Measurements from ENCODE around the gene L3MBTL3.

The L3MBTL3 gene

DNA sequence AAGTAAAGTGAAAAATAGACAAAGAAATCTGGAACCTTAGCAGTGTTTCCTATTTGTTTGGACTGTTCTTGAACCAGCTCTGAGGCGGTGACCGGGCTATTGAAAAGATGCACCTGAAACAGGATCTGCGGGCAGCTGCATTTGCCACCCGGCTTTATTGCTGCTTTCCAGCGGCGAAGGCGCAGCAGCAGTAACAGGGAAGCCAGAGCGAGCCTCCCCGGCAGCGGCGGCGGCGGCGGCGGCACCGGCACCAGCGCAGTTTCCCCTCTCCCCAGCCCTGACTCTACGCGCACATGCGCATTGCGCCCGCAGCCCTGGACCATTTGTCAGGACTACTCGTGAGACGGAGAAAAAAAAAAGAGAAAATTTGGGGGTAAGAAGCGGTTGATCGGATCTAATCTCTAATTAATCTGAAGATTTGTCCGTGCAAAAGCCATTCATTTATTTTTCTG is at the start of gene L3MBTL3:
TSS of gene L3MBTL3 (plus strand) at position 290 of the 452 bp plus-strand sequence. CDS start 24,119 bp downstream, outside the sequence.
- peak; percentile 76 to 77 for DNase-seq (ENCODE audit: low read depth in 2 of 2)

DNA sequence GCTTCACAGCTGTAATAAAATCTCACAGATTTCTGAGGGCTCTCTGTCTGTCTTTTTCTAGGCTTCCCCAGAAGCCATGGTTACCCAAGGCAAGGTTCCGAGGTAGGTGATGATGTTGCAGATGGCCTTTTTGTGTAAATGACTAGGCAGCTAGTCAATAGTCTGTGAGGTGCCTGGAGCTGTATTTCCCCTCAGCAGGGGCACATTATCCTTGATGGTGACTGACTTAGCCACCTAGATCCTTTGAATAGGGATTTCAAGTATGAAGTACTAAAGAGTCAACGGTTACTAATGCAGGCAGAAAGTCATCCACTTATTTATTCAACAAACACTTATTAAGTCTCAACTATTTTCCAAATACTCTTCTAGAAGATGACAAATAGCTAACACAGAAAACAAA is 49.3 kb upstream of the L3MBTL3 start:
- DNase-seq (ENCODE audit: low read depth in 2 of 2): no peak

DNA sequence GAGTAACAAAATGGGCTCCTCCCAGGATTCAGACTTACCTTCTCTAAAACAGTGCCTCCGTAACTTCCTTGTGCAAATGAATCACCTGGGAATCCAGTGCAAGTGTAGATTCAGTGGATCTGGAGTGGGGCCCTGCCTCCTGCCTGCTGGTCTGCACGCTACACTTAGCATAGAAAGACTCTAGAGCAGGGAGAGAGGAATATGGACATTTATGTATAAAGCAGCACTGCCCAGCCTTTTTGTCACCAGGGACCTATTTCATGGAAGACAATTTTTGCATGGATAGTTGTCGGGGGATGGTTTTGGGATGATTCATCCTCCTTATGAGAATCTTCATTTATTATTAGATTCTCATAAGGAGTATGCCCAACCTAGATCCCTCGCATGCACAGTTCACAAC is 42.3 kb upstream of the L3MBTL3 start:
- DNase-seq (ENCODE audit: low read depth in 2 of 2): no peak

DNA sequence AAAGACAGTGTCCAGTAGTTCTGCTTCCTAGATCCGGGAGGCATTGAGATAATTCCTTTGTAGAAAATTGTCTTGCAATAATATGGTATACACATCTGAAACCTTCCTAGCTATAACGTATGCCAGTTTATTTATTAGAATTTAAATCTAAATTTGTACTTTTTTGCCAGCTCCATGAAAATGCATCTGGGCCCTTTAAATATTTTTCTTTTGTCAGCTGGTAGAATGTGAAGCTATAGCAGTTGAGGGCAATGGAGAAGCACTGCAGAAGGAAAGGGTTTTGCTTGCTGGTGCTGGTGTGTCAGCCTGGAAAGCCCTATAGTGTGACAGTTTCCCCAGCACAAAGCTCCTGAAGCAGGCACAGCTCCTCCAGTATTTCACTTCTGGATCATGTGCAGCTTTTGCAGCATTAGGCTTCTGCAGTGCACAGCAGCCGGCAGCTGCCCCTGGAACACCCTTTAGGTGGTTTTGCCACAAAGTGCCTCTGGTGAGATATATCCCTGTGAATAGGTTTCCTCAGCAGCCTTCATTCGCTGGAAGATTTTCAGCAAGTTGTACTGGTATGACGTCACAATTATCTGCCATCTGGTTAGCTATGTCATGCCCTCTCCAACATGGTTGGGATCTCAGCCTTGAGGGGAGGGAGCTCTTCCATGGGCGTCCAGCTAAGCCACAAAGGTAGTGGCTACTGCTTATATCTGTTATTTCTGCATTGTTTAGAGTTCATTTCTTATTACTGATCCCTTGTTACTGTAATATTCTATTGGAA is 40.0 kb upstream of the L3MBTL3 start:
- no peak for DNase-seq (ENCODE audit: low read depth in 2 of 2)

DNA sequence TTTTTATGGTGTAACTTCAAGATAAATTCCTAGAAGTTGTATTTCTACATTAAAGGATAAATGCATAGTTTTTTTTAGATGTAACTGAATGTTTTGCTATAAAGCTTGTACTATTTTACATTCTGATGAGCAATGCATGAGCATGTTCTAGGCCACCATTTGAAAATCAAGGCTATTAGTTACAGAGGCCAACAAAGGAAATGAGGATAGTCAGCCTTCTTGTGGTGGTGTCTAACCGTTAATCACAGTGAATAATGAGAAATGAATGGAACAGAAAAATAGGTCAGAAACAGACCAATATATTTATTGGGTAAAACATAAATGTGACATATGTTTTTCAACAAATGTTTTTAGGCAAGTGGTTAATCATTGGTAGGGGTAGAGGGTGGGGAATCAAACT is 37.6 kb upstream of the L3MBTL3 start:
- DNase-seq (ENCODE audit: low read depth in 2 of 2): no peak

DNA sequence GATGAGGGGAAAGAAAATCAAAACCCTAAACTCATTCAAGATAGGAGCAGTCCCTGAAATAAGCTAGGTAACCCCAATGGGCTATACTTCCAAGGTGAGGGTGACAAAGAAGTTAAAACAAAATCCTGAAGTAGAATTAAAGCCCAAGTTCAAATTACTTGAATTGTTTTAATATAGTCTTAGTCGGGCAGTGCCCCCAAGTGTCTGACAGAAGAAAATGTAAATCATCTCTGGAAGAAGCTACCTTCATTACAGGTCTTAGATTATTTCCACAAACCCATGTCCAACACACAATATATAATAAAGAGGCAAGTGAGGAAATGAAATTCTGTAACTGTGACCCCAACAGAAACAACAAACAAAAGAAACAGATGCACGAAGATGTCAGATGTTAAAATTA is 36.8 kb upstream of the L3MBTL3 start:
- no peak for DNase-seq (ENCODE audit: low read depth in 2 of 2)

DNA sequence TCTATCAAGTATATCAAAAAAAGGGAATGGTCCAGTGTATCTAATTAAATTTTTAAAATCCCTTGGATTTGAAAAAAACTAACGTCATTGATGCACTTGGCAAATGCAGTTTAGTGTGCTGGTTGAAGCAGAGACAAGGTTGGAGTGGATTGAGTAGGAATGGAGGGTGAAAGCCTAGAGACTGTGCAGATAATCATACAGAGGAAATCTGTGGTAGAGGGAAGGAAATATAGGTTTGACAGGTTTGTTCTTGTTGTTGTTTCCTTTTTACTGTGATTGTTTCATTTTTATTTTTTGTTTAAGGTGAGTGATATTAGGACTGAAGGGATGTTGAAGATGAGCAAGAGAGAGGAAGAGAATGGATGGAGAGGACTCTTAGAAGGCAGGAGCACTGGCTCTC is 29.0 kb upstream of the L3MBTL3 start:
- no peak for DNase-seq (ENCODE audit: low read depth in 2 of 2)

DNA sequence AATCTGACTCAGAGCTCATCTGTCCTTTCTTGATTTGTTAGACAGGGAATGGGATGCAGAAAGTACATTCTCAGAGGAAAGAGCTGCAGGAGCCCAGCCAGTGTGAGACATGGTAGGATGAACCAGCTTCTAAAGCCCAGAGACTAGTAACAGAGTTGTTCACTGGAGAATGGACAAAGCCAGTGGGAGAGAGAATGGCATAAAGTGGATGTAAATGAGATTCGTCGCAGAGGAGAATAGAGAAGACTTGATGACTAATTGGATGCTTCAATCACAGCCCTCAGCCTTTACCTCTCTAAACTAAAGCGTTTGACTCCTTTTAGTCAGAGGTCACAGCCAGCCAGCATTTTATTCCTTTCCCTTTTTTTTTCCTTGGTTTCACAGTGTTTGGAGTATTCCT is 25.5 kb upstream of the L3MBTL3 start:
- no peak for DNase-seq (ENCODE audit: low read depth in 2 of 2)

DNA sequence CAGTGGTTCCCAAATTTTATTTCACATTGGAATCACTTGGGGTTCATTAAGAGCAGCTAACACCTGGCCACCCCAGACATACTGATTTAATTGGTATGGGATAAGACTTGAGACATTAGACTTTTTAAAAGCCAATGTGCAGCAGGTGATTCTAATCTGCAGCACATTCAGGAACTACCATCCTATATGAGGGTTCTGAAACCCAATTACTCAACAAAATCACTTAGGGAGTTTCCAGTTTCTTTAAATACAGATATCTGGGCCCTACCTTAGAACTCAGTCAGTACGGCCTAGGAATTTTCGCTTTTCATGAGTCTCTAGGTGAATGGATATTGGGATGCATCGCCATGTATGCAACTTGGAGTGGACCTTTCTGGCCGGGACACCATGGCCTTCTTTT is 24.0 kb upstream of the L3MBTL3 start:
- no peak for DNase-seq (ENCODE audit: low read depth in 2 of 2)

DNA sequence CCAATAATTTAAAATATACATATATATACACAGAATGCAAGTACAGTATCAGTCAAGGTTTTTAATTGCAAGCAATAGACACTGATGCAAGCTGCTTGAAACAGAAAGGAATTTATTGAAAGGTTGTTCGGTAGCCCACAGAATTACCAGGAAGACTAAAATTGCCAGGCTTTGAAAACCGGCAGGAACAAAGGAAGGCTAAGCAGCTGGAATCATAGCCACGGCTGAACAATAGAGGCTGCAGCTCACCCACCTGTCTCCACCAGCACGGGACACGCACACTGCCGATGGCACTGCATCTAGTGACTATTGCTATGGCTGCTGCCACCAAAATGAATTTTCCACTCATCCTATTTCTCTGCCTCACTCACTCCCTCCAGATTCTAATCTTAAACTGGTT is 22.0 kb upstream of the L3MBTL3 start:
- DNase-seq (ENCODE audit: low read depth in 2 of 2): no peak

DNA sequence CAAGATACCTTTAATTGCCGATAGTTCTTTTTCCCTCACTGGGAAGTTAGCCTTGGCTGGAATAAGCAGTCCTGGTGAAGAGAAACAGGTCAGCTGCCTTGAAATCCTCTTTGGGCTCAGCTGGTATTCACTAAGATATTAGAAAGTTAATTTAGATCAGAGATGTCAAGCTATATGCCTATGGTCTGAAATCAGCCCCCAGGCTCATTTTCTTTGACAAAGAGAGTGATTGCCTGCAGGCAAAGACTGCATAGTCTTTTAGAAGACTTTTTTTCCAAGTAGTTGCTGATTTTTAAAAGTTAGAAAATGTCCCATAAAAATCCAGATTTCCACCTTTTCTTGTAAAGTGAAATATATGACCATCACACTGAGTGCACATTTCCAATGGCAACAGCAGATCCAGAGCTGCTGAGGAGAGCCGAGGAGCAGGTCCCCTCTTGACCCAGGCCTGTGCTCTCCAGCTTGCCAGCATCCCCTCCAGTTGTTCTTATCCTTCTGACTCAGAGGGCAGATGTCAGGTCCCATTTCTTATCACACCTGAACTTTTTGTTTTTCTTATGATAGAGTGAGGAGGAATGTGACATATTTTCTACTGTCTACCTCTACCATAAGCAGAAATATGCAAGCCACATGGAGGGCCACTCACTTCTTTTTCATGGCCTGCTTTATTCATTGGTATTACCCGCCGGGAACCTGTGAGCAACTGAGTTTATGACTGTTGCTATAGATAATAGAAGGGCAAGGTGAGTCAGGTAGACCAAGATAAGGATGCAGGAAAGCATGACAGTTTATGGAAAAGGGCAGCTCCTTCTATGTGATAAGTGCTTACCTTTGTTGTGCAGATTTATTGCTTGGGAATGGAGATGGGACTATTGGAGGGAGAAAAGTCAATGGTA is 17.6 kb upstream of the L3MBTL3 start:
- no peak for DNase-seq (ENCODE audit: low read depth in 2 of 2)

DNA sequence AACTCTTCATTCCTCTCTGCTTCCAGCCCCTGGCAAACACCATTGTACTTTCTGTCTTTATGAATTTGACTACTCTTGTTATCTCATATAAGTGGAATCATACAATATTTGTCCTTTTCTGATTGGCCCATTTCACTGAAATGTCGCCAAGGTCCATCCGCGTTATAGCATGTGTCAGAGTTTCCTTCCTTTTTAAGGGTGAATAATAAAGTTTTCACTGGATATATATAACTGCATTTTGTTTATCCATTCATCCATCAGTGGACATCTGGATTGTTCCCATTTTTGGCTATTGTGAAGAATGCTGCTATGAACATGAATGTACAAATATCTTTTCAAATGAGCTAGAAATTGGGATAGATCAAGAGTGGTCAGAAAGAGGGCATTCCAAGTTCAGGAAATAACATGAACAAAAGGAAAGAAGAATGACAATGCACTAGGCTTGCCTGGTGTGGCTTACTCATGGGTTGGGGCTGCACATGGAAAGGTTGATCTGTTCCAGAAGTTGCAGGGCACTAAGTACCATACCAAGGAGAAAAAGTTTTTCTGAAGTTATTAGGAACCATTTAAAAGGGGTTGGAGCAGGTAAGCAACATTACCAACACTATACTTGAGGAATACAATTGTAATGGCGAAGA is 10.0 kb upstream of the L3MBTL3 start:
- DNase-seq (ENCODE audit: low read depth in 2 of 2): no peak

DNA sequence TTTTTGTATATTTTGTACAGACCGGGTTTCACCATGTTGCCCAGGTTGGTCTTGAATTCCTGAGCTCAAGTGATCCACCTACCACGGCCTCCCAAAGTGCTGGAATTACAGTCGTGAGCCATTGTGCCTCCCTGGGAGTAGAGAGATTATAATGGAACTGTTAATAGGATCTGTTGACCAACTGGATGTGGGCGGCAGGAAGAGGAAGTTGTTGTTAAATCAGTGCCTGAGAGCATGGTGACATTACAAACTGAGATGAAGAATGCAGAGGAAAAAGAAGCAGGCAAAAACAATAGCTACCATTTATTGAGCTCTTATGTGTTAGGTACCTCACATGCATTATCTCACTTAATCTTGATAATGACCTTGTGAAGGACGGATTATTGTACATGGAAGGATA is 9.2 kb upstream of the L3MBTL3 start:
- DNase-seq (ENCODE audit: low read depth in 2 of 2): no peak

DNA sequence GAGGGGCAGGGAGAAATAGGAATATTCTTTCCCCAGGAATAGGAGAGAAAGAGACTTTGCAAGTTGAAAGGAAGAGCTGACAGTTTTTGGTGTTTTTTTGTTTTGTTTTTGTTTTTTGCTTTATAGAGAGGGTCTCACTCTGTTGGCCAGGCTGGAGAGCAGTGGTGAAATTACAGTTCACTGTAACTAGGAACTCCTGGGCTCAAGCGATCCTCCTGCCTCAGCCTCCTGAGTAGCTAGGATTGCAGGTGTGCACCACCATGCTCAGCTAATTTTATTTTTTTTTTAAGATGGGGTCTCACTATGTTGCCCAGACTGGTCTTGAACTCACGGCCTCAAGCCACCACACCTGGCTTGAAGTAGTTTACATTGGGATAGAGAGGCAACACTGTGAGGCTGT is 8.0 kb upstream of the L3MBTL3 start:
- no peak for DNase-seq (ENCODE audit: low read depth in 2 of 2)

DNA sequence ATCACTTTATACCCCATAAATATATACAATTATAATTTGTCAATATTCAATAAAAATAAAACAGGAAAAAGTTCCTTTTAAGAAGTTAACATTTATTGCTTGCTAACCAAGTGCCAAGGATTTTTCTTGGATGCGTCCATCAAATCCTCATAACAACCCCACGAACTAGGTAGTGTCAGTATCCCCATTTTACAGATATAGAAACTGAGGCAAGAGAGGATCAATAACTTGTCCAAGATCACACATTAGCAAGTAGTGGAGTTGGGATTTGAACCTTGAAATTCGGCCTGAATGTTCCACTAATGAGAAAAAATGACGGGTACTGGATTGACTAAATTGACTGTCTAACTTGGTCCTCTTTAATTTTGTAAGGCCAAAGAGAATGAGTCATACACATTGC is 5.7 kb upstream of the L3MBTL3 start:
- no peak for DNase-seq (ENCODE audit: low read depth in 2 of 2)

DNA sequence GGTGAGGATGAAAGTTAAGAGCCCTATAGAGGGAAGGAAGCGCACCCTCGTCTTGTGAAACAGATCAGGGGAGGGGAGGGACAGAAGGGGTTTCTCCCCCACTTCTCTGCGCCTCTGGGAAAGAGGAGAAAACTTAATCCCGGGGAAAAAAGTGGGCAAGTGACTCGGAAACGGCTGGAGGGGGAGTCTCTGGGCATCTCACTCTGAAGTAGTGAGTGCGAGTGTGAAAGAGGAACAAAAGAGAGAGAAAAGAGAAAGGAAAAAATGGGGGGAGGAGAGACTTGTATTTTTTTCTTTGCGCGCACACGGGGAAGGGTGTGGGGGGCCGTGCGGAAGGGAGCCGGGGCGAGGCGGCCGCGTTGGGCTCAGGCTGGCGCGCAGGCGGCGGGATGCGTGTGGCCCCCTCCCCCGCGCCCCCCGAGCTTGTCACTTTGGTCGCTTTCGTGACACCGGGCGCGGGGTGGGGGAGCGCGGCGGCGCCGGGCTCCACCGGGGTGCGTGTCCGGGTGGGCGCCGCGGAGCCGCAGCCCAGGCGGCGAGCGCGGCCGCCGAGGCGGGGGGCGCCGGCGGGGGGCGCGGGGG is 454 bp downstream of the L3MBTL3 start:
- DNase-seq (ENCODE audit: low read depth in 2 of 2): no peak

DNA sequence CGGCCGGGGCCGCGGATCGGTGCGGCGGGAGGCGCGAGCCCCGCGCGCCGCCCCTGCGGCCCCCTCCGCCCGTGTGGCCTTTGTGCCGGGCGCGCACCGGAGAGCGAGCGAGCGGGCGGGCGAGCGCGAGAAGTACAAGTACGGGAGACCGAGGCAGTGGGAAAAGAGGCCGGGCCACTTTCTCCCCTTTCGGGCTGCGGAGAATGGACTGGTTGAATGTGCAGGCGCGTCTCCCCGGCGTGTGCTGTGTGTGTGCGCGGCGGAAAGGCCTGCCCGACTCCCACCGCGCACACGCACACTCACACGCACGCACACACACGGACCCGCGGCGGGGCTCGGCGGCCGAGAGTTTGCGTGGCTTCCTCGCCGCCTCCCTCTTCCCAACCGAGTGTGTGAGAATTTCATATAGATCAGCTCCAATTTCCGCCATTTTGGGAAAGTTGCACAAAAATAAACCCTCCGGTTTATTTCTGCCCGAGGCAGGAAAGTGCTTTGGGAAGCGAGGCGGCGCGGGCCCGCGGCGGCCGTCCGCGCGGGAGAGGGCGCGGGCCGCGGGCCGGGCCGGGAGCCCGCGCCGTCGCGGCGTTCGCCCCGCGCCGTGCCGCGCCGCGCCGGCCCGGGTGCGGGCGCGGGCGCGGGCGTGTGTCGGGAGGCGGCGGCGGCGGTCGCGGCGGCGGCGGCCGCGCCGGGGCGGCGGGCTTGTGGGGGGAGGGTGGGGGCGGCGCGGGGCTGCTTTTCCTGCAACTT is 1.1 kb downstream of the L3MBTL3 start:
- no peak for DNase-seq (ENCODE audit: low read depth in 2 of 2)

DNA sequence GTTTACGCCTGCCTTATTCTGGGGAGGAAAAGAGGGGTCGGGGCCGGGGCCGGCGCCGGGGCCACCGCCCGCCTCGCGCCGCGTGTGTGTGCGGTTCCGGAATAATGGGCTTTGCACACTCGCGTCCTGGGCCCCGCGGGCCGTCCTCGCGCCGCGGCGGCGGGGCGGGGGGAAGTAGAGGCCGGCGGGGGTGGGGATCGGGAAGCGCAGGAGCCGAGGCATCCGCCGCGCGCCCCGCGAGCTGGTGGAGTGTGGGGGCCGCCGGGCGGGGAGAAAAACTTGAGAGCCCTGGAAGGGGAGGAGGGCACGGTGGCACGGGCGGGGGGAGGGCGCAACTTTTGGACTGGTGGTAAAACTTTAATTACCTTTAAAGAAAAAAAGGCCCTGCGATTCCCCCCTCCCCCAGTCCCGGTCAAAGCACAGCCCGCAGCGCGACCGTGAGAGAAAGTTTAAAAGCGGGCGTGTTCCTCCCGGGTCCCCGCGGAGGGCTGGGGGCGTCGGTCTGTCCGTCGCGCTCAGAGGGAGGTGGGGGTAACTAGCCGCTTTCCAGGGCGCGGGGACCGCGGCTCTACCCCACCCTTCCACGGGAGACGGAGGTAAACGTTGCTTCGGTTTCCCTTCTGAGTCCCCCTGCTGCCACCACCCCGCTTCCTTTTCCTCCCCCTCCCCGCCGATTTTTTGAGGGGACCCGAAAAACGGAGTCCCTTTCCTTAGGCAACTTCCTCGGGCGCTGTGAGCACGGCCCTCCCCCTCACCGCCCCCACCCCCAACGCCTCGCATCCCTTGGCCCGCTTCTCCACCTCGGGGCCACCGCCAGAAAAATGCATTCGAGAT is 1.9 kb downstream of the L3MBTL3 start:
- DNase-seq (ENCODE audit: low read depth in 2 of 2): peak in 1 of 2 donors; percentile 22

DNA sequence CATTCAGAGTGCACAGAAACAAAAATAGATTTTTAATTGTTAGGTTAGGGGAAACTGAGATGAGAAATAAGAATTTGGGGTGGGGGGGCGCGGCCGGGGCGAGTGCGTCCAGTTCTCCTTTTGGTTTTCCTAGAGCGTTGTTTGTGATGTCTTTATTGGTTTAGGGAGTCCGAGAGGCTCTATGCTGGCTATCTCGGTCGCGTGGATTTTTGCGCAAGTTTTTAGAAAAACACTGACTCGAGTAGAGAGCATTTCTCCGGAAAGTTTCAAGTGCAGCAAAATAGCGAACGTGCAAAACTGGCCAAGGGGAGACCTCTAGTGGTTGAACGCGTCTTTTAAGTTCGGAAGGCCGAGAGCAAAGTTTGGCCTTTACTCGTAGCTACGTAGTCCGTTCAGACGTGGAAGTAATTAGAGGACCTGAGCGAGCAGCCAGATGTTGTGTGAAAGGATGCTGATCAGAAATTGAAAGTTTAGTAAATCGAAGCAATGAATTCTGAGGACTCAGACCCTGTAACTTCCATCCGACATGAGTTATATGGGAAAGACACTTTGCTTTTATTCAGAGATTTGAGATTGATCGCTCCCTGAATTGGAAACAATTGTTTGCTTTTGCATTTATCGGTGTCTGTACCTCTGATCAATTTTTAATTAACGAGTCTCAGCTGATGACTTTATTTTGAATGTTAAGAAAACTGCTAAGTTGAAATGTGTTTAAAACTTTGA is 2.7 kb downstream of the L3MBTL3 start:
- DNase-seq (ENCODE audit: low read depth in 2 of 2): peak in 1 of 2 donors; percentile 67

DNA sequence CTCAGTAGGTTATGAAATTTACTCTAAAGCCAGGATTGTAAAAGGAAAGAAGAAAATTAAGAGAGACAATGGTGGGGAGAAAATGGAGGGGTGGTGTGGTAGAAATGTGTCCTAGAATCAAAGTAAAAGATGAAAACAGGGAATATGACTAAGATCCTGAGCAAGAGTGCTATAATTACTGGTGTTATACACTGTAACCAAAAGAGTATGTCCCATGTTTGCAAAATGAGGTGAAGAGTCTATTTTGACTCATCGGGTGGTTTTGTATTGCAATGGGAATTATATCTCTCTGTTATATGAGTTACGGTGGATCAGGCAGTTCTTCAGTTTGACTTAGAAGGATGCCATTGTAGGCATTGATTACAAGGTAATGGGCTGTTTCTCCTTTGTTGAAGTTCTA is 8.5 kb downstream of the L3MBTL3 start:
- no peak for DNase-seq (ENCODE audit: low read depth in 2 of 2)

Data from activated CD4-positive, alpha-beta T cell treated with anti-CD3 and anti-CD28 coated beads for 24 hours (primary cell).